ENCODE measurements around the gene VWC2L.

The VWC2L gene

DNA sequence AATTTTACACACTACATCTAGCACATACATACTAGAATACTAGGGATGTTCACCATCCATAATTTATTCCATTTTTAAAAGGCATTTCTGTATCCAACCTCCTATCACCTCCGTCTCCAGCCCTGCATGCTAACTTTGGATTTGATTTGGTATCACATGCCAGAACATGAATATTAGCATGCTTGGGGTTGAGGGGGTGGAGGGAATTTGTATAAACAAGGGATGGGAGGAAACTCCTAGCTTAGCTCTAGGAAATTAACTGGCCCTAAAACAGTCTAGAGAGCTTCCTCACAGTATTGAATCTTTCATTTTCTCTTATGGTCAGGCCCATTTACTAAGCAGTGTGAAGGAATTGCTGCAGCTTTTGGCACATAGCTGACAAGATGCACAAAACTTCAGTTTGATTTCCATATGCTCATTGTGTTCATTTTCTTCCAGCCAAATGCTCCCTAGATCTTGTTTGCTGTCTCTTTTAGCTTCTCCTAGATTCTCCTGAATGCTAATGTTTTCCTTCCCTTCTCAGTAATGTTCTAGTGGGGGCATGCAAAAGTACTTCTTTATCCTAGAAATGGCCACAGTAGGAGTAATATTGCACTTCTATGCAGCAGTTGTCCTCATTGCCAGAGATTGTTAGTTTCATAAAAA, 135.2 kb downstream of the VWC2L start:
- DNase-seq (ENCODE audit: insufficient read length, low spot score) (no peak), FAIRE-seq (no peak)
- TF ChIP-seq, protein P1, sequence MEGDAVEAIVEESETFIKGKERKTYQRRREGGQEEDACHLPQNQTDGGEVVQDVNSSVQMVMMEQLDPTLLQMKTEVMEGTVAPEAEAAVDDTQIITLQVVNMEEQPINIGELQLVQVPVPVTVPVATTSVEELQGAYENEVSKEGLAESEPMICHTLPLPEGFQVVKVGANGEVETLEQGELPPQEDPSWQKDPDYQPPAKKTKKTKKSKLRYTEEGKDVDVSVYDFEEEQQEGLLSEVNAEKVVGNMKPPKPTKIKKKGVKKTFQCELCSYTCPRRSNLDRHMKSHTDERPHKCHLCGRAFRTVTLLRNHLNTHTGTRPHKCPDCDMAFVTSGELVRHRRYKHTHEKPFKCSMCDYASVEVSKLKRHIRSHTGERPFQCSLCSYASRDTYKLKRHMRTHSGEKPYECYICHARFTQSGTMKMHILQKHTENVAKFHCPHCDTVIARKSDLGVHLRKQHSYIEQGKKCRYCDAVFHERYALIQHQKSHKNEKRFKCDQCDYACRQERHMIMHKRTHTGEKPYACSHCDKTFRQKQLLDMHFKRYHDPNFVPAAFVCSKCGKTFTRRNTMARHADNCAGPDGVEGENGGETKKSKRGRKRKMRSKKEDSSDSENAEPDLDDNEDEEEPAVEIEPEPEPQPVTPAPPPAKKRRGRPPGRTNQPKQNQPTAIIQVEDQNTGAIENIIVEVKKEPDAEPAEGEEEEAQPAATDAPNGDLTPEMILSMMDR (IDR thresholded peaks at IDR 0.05; ENCODE audit: insufficient read depth, missing control alignments), result no peak

DNA sequence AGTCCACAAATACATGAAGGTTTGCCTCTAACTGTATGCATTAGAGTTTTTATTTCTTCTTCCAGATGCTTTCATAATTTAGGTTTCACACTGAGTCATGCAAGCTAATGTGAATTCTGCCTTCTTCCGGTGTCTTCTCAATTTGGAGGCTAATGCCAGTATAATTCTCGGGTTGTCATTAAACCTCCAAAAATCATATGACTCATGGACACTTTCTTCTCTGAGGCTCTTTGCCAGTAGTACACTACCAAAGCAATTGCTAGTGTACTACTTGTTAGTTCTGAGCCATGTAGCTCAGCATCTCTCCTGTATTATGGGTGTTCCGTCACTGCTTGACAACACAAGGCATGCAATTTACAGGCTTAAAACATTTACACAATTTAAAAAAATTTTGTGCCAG, 137.1 kb downstream of the VWC2L start:
- TF ChIP-seq, protein P1 (IDR thresholded peaks at IDR 0.05; ENCODE audit: insufficient read depth, missing control alignments), result no peak
- DNase-seq (ENCODE audit: insufficient read length, low spot score) (no peak), FAIRE-seq (no peak)

DNA sequence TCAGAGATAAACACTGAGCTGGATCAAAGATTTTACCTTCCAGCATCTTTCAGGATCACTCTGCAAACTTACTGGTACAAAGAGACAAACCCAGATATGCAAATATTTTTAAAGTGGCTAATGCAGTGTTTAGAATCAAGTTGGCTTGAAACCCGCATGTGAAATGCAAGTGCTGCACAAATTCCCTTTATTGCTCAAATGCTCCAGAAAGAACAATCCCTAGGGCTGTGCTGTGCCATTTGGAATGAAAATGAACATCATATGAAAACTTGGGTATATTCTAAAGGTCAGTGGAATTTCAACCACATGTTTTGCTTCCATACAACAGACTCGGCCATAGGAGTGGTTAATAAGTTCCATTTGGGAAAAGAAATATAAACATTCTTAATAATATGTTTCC, 139.1 kb downstream of the VWC2L start:
- TF ChIP-seq, protein P1 (IDR thresholded peaks at IDR 0.05; ENCODE audit: insufficient read depth, missing control alignments), result no peak

DNA sequence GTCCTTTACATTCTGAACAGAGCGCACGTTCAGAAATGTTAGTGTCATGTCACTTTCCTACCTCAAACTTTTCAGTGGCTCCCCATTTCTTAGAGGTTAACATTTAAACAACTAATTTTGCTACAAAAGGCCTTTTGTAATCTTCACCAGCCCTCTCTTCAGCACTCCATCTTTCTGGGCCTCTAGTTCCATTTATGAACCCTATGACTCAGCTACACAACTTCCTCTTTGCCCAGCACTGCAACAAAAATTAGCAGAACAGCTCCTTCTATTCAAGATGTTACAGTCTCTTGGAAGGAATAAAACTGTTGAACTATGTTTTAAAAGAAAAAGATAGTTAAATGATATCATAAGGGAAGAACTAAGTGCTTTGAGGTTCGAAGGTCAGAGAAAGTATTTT, 139.9 kb downstream of the VWC2L start:
- TF ChIP-seq, protein P1 (IDR thresholded peaks at IDR 0.05; ENCODE audit: insufficient read depth, missing control alignments), result no peak
- FAIRE-seq (no peak), DNase-seq (ENCODE audit: insufficient read length, low spot score) (no peak)

More for the DNA sequence above, 139.1 kb downstream of the VWC2L start:
- FAIRE-seq, result no peak
- DNase-seq (ENCODE audit: insufficient read length, low spot score), result no peak

DNA sequence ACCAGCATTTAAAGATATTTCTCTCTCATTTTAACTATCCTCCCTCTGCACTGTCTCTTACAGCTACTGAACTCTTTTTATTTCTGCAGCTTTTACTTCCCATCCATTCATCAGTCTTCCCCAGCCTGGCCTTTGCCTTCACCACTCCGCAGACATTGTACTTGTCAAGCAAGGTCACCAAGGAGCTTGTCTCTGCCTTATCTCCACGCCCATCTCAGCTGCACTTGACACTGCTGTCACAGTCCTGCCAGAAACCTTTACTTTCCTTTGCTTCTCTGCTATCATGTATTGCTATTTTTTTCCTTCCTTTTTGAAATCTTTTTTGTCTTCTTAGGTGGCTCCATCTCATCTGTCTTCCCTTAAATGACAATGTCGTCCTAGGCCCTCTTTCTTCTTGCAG, 147.0 kb downstream of the VWC2L start:
- FAIRE-seq, result no peak
- DNase-seq (ENCODE audit: insufficient read length, low spot score), result no peak
- TF ChIP-seq, protein P1 (IDR thresholded peaks at IDR 0.05; ENCODE audit: insufficient read depth, missing control alignments), result no peak

DNA sequence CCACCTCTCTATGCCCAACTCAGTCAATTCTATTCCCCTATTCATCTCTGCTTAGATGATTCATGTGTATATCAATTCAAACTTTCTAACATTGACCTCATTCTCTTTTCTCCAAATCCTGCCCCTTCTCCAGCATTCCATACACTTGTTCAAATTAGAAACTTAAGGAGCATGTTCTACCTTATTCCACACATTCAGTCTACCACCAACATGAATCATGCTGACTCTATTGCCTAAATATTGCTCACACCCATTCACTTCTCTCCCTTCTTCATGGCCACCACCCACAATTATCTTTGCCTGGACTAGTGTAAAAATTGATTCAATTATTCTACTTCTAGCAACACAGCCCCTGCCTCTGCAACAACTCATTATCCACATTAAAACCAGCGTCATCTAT, 147.5 kb downstream of the VWC2L start:
- DNase-seq (ENCODE audit: insufficient read length, low spot score) (no peak), FAIRE-seq (no peak)
- TF ChIP-seq, protein P1 (IDR thresholded peaks at IDR 0.05; ENCODE audit: insufficient read depth, missing control alignments), result no peak

DNA sequence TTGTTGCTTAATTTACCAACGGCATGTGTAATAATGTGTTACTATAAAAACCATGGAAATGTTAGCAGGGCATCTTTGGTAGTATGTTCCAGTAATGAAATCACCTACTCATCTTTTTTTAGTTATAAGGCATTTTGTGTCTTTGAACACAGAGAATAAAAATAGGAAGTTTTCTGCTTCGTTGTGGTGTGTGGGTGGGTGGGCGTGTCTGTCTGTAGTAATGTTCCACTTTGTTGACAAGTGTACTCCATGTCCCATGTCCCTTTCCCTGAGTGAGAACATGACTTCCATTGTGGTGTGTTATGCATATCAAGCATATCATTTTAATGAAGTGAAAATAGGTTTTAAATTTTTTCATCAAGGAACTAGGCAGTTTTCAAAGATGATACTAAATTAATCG, 149.3 kb downstream of the VWC2L start:
- TF ChIP-seq, protein P1 (IDR thresholded peaks at IDR 0.05; ENCODE audit: insufficient read depth, missing control alignments), result no peak
- DNase-seq (ENCODE audit: insufficient read length, low spot score) (no peak), FAIRE-seq (no peak)
